Measurements from ENCODE around the gene ITGAD. TPM values are rescaled to one million over a fixed set of nuclear protein-coding genes. Genes with fewer than 3 reads are reported as not detected.

The ITGAD gene
- total and polyA plus RNA-seq, 2 of the 8 experiments (the other 6 are each of a cell fraction or from before 2014, with no cell fraction given) = 0.06 TPM; not detected in 1

DNA sequence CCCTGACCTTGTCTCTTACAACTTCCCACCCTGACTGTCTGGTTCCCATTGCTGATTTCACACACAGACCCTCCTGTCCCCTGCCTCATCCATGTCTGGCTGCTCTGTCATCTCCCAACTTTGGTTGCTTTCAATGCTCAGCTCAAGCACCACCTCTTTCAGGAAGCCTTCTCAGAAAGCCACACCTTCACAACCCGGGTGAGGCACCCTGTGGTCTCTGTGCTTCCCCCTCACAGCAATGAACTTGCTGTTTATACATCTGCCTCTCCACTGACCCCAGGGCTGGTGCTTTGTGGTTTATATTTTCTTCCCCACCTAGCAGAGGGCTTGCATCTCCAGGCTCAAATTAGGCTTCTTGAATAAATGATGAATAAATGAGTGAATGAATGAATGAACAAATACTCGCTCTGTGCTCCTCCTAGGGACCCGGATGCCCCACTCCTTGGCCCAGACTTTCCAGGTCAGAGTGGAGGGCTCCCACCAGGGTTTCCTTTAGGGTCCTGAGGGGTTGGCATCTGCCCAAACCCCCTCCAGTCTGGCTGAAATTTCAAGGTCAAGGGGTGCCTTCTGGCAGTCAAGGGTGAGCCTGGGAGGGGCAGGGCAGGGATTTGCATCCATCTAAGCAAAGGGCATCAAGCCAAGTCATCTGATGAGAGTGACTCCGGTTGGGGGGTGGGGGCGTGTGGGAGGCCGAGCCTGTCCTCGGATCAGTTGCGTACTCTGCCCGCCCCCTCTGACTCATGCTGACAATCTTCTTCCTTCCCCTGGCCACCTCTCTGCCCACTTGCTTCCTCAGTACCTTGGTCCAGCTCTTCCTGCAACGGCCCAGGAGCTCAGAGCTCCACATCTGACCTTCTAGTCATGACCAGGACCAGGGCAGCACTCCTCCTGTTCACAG lies 38.5 kb upstream of the ITGAD start, which contains the start of gene ITGAX (continued):
- TF ChIP-seq TAF7 (optimal IDR thresholded peaks at IDR 0.05; ENCODE audit: borderline replicate concordance, low read depth, low read length) = no peak
- TF ChIP-seq TAF1 (IDR thresholded peaks at IDR 0.05; ENCODE audit: low read depth, low read length) = no peak
- no peak for TF ChIP-seq SIN3A (conservative IDR thresholded peaks at IDR 0.05 in 1 of 2, IDR thresholded peaks at IDR 0.05 in 1 of 2; ENCODE audit: low read depth in 1 of 2, low read length in 2 of 2)
- no peak for TF ChIP-seq BRCA1 (IDR thresholded peaks at IDR 0.05; ENCODE audit: low read depth, low read length)
- no peak for TF ChIP-seq PHF8 (conservative IDR thresholded peaks at IDR 0.05; ENCODE audit: low read depth, low read length)

Data from H1 (cell line).